Measurements from ENCODE around the gene LTBP2.

DNA sequence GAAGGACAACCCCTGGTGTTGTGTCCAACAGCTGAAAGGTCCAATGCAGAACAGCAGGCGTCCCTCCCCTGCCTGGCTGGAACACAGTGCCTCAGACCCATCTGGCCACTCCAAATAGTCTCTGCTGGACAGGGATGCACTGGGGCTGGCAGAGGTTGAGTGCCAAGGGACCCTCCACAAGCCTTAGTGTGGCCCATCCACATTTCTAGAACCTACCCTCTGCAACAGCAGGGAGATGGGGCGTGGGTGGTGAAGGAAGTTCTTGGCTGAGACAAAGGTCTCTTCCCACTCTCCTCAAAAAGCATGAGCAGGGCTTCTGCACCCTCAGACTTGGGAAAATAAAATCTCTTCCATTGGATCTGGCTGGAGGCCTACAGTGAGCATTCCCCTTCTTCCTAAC, 36.5 kb downstream of the LTBP2 start:
- TF ChIP-seq, protein P1, sequence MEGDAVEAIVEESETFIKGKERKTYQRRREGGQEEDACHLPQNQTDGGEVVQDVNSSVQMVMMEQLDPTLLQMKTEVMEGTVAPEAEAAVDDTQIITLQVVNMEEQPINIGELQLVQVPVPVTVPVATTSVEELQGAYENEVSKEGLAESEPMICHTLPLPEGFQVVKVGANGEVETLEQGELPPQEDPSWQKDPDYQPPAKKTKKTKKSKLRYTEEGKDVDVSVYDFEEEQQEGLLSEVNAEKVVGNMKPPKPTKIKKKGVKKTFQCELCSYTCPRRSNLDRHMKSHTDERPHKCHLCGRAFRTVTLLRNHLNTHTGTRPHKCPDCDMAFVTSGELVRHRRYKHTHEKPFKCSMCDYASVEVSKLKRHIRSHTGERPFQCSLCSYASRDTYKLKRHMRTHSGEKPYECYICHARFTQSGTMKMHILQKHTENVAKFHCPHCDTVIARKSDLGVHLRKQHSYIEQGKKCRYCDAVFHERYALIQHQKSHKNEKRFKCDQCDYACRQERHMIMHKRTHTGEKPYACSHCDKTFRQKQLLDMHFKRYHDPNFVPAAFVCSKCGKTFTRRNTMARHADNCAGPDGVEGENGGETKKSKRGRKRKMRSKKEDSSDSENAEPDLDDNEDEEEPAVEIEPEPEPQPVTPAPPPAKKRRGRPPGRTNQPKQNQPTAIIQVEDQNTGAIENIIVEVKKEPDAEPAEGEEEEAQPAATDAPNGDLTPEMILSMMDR (IDR thresholded peaks at IDR 0.05): no peak
- TF ChIP-seq POLR2A (IDR thresholded peaks at IDR 0.05): no peak
